ENCODE results near the gene WDR77.

DNA sequence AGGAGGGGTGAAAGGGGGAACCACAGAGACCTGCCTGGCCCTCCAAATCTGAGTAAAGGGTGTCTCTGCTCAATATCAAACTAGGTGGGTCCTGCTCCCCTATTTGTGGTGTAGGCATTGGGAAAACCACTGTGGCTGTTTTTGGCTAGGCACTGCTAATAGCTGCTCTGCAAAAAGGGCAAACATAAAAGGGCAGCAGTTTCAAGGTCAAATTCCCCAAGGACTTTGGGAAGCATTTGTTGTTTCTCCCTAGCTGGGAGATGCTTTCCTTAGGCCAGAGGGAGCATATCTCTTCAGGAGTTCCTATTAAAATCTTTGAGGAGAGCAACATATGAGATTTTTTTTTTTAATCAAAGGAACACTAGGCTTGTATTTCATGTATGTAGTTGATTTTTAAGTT, 27.2 kb upstream of the WDR77 start:
- TF ChIP-seq, protein P1, sequence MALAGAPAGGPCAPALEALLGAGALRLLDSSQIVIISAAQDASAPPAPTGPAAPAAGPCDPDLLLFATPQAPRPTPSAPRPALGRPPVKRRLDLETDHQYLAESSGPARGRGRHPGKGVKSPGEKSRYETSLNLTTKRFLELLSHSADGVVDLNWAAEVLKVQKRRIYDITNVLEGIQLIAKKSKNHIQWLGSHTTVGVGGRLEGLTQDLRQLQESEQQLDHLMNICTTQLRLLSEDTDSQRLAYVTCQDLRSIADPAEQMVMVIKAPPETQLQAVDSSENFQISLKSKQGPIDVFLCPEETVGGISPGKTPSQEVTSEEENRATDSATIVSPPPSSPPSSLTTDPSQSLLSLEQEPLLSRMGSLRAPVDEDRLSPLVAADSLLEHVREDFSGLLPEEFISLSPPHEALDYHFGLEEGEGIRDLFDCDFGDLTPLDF (CRISPR knock-in tag; IDR thresholded peaks at IDR 0.05) = no peak
- TF ChIP-seq, protein P2, sequence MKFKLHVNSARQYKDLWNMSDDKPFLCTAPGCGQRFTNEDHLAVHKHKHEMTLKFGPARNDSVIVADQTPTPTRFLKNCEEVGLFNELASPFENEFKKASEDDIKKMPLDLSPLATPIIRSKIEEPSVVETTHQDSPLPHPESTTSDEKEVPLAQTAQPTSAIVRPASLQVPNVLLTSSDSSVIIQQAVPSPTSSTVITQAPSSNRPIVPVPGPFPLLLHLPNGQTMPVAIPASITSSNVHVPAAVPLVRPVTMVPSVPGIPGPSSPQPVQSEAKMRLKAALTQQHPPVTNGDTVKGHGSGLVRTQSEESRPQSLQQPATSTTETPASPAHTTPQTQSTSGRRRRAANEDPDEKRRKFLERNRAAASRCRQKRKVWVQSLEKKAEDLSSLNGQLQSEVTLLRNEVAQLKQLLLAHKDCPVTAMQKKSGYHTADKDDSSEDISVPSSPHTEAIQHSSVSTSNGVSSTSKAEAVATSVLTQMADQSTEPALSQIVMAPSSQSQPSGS (CRISPR knock-in tag; IDR thresholded peaks at IDR 0.05; ENCODE audit: borderline replicate concordance, low read depth) = no peak
- TF ChIP-seq, protein P3, sequence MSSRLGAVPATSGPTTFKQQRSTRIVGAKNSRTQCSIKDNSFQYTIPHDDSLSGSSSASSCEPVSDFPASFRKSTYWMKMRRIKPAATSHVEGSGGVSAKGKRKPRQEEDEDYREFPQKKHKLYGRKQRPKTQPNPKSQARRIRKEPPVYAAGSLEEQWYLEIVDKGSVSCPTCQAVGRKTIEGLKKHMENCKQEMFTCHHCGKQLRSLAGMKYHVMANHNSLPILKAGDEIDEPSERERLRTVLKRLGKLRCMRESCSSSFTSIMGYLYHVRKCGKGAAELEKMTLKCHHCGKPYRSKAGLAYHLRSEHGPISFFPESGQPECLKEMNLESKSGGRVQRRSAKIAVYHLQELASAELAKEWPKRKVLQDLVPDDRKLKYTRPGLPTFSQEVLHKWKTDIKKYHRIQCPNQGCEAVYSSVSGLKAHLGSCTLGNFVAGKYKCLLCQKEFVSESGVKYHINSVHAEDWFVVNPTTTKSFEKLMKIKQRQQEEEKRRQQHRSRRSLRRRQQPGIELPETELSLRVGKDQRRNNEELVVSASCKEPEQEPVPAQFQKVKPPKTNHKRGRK (CRISPR knock-in tag; IDR thresholded peaks at IDR 0.05; ENCODE audit: borderline replicate concordance) = no peak
- TF ChIP-seq, protein P4, sequence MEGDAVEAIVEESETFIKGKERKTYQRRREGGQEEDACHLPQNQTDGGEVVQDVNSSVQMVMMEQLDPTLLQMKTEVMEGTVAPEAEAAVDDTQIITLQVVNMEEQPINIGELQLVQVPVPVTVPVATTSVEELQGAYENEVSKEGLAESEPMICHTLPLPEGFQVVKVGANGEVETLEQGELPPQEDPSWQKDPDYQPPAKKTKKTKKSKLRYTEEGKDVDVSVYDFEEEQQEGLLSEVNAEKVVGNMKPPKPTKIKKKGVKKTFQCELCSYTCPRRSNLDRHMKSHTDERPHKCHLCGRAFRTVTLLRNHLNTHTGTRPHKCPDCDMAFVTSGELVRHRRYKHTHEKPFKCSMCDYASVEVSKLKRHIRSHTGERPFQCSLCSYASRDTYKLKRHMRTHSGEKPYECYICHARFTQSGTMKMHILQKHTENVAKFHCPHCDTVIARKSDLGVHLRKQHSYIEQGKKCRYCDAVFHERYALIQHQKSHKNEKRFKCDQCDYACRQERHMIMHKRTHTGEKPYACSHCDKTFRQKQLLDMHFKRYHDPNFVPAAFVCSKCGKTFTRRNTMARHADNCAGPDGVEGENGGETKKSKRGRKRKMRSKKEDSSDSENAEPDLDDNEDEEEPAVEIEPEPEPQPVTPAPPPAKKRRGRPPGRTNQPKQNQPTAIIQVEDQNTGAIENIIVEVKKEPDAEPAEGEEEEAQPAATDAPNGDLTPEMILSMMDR (IDR thresholded peaks at IDR 0.05) = no peak
- TF ChIP-seq, protein P5, sequence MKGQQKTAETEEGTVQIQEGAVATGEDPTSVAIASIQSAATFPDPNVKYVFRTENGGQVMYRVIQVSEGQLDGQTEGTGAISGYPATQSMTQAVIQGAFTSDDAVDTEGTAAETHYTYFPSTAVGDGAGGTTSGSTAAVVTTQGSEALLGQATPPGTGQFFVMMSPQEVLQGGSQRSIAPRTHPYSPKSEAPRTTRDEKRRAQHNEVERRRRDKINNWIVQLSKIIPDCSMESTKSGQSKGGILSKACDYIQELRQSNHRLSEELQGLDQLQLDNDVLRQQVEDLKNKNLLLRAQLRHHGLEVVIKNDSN (CRISPR knock-in tag; IDR thresholded peaks at IDR 0.05) = no peak
- TF ChIP-seq ELF4 (CRISPR knock-in tag; IDR thresholded peaks at IDR 0.05; ENCODE audit: low read depth) = no peak
- TF ChIP-seq, protein P6, sequence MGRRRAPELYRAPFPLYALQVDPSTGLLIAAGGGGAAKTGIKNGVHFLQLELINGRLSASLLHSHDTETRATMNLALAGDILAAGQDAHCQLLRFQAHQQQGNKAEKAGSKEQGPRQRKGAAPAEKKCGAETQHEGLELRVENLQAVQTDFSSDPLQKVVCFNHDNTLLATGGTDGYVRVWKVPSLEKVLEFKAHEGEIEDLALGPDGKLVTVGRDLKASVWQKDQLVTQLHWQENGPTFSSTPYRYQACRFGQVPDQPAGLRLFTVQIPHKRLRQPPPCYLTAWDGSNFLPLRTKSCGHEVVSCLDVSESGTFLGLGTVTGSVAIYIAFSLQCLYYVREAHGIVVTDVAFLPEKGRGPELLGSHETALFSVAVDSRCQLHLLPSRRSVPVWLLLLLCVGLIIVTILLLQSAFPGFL (CRISPR knock-in tag; IDR thresholded peaks at IDR 0.05; ENCODE audit: borderline replicate concordance) = no peak
- TF ChIP-seq TEAD4 (CRISPR knock-in tag; IDR thresholded peaks at IDR 0.05) = no peak

Measured in WTC11 (cell line).